ENCODE data around the gene CST7. TPM values are rescaled to one million over a fixed set of nuclear protein-coding genes. Genes with fewer than 3 reads are reported as not detected.
A peak's percentile ranks its signal among the peaks of the same experiment; 100 is the strongest.

Gene CST7
- polyA plus RNA-seq, 2 of the 4 experiments (the other 2 are of a cell fraction): not detected

GRCh38 chr20:24956001-24956841 lies 7.2 kb downstream of the CST7 start:
- TF ChIP-seq GATA3 (IDR thresholded peaks at IDR 0.05; ENCODE audit: borderline replicate concordance) (no peak), HOXA7 (CRISPR knock-in tag; IDR thresholded peaks at IDR 0.05) (no peak)
- no peak for FAIRE-seq
- DNase-seq (ENCODE audit: low read depth in 1 of 2, low spot score in 1 of 2): no peak
- WGBS (ENCODE audit: missing lambda C conversion rate): 92% methylated on average over 22 of the region's 22 CpGs
- Histone ChIP-seq H3K9me3 (no peaks in the 10 kb centered on the region), H3K4me2 (no peak overlapping the region), H3K4me3 (no peak overlapping the region), H3K4me1 (no peaks in the 10 kb centered on the region), H3K27ac (no peak overlapping the region)
- CTCF ChIA-PET: interaction anchor here (0.8 kb wide), 2 partner anchors 8 to 13 kb away, joined by 3 read pairs; no protein-coding TSS in a partner anchor
- ATAC-seq: no peak
- POLR2A ChIA-PET: no interaction called here

DNA sequence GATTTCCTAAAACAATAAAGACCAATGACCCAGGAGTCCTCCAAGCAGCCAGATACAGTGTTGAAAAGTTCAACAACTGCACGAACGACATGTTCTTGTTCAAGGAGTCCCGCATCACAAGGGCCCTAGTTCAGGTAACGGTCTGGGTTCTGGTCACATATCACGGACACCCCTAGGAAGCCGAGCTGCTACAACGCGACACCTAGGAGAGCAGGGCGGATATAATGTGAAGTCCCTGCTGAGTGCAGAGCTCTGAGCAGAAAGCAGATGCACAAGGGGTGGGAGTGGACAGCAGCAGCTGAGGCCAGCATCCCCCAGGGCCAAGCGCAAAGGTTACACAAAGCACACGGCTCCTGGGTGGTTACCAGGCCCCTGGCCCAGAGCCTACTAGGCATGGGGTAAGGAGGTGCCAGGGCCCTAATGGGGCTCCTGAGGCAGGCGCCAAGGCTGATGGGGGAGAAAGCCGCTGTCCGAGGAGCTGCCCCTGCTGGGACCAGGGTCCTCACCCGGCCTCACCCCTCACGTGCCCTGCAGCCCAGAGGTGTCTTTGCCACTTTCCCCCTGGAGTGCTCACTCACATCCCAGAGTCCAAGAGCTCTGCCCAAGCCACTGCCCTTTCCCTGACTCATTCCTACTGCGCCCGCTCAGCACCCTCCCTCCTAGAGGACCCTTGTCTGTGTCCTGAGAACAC lies 8.4 kb downstream of the CST7 start:
- no peak for TF ChIP-seq PHF8 (IDR thresholded peaks at IDR 0.05; ENCODE audit: borderline replicate concordance, low read depth)
- no peak for TF ChIP-seq EP300 (IDR thresholded peaks at IDR 0.05)
- no peak for TF ChIP-seq MAFK (IDR thresholded peaks at IDR 0.05; ENCODE audit: partially characterized antibody)
- no peak for TF ChIP-seq CBX2 (IDR thresholded peaks at IDR 0.05; ENCODE audit: borderline replicate concordance, low read depth)
- TF ChIP-seq EHF (CRISPR knock-in tag; IDR thresholded peaks at IDR 0.05): no peak
- TF ChIP-seq, protein P1, sequence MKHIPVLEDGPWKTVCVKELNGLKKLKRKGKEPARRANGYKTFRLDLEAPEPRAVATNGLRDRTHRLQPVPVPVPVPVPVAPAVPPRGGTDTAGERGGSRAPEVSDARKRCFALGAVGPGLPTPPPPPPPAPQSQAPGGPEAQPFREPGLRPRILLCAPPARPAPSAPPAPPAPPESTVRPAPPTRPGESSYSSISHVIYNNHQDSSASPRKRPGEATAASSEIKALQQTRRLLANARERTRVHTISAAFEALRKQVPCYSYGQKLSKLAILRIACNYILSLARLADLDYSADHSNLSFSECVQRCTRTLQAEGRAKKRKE (CRISPR knock-in tag; IDR thresholded peaks at IDR 0.05; ENCODE audit: low read depth): no peak
- TF ChIP-seq, protein P2, sequence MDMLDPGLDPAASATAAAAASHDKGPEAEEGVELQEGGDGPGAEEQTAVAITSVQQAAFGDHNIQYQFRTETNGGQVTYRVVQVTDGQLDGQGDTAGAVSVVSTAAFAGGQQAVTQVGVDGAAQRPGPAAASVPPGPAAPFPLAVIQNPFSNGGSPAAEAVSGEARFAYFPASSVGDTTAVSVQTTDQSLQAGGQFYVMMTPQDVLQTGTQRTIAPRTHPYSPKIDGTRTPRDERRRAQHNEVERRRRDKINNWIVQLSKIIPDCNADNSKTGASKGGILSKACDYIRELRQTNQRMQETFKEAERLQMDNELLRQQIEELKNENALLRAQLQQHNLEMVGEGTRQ (IDR thresholded peaks at IDR 0.05): no peak
- no peak for TF ChIP-seq CTCF (IDR thresholded peaks at IDR 0.05)
- FAIRE-seq (no peak), ATAC-seq (0 out of 6 replicates have a peak, but pooled peaks of 1 of the 2 experiments have one; percentile 5), DNase-seq (ENCODE audit: low read depth in 1 of 2, low spot score in 1 of 2) (no peak)
- no peaks in the 10 kb centered on the region for H3K4me1 ChIP-seq
- H3K4me2 ChIP-seq: no peak overlapping the region
- WGBS (ENCODE audit: missing lambda C conversion rate): 94% methylated on average over 17 of the region's 18 CpGs
- no peak overlapping the region for H3K4me3 ChIP-seq
- H3K27ac ChIP-seq: no peak overlapping the region
- ChIA-PET POLR2A (no interaction called here), CTCF (interaction anchor here (0.7 kb wide), 1 partner anchor 37 kb away, joined by 3 read pairs; no protein-coding TSS in a partner anchor)
- no peaks in the 10 kb centered on the region for H3K9me3 ChIP-seq

DNA sequence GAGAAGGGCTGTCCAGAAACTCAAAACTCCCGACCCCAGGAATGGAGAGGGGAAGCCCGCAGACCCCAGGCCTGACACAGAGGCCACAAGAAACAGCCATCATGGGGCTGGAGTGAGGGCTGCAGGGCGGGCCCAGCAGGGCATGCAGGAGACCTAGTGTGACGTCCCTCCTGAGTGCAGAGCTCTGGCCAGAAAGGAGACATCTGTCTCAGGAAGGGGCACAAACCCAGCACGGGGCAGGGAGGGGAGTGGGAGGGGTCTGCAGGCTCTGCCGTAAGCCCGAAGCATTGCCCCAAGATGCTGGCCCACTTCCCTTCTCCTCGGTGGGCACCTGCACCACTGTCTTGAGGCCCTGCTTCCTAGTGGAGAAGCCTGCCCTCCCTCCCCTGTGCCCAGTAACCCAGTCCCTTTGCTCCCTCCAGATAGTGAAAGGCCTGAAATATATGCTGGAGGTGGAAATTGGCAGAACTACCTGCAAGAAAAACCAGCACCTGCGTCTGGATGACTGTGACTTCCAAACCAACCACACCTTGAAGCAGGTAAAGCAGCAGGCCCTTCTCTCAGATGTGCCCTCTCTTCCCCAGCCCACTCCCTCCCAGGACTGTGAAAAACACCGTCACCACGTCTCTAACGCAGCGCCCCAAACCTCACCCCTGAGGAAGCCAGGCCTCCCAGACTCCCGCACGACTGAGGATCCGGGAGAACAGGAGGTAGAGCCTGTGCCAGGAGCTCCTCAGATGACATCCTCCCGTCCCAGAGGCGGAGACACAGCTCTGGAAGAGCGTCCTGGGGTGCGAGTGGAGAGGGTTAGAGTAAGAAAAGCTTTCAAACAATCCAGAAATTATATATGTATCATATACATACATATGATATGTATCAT lies 9.7 kb downstream of the CST7 start:
- FAIRE-seq (no peak), ATAC-seq (no peak)

More for the DNA sequence above, 9.7 kb downstream of the CST7 start:
- no peak overlapping the region for H3K27ac ChIP-seq
- DNase-seq (ENCODE audit: low read depth in 1 of 2, low spot score in 1 of 2): no peak
- ChIA-PET POLR2A (no interaction called here), CTCF (interaction anchor here (1.4 kb wide), 1 partner anchor 35 kb away, joined by 4 read pairs; no protein-coding TSS in a partner anchor)
- no peak overlapping the region for H3K4me3 ChIP-seq
- no peaks in the 10 kb centered on the region for H3K4me1 ChIP-seq
- TF ChIP-seq NFE2L2 (conservative IDR thresholded peaks at IDR 0.05; ENCODE audit: low read length) (no peak), POLR2A (IDR thresholded peaks at IDR 0.05; ENCODE audit: low read length) (no peak), HOXA7 (CRISPR knock-in tag; IDR thresholded peaks at IDR 0.05) (no peak), HOXB13 (CRISPR knock-in tag; IDR thresholded peaks at IDR 0.05; ENCODE audit: low read depth) (no peak), FOXS1 (CRISPR knock-in tag; IDR thresholded peaks at IDR 0.05) (no peak)
- H3K9me3 ChIP-seq: no peaks in the 10 kb centered on the region
- 88% methylated on average over 20 of the region's 20 CpGs for WGBS (ENCODE audit: missing lambda C conversion rate)
- no peak overlapping the region for H3K4me2 ChIP-seq
